Suppressor macrophage treated with lipopolysaccharide for 1 hour (primary cell): ENCODE measurements around the gene TPTE.
"Not testable (repeated sequence)": the region's sequence is repeated elsewhere in the genome, so short reads cannot be mapped to it uniquely, and the experiment has no call there.

ENCODE experiments used
- DNase-seq, 3 donors: peaks; one replicate each; pipeline ENCODE4 v3.0.0-alpha.2; 2020 to 2022

TPTE gene

DNA sequence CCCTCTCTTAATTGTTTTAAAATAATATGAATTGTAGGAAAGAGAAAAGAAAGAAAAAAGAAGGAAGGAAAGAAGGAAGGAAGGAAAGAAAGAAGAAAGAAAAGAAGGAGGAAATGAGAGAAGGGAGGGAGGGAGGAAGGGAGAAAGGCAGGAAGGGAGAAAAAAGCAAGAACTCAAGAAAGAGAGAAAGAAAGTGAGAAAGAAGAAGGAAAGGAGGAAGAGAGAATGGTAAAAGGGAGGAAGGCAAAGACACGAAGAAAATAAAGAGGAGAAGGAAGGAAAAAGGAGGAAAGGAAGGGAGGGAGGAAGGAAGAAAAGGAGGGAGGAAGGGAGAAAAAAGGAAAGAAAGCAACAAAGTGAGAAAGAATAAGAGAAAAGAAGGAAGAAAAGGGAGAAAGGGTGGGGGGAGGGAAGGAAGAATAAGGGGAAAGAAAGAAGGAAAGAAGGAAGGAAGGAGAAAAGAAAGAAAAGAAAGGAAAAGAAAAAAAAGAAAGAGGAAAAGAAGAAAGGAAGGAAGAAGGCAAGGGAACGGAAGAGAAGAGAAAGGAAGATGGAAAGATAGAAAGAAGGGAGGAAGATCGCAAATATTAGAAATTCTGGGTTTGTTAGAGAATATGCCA is 95.9 kb downstream of the TPTE start:
- peak in 1 of 3 donors; percentile 9 for DNase-seq

GRCh38 chr21:10627316-10627863 is 106.0 kb downstream of the TPTE start:
- peak in 1 of 3 donors; percentile 13 for DNase-seq

- peak in 1 of 3 donors; percentile 17 for DNase-seq
These were observed 107.9 kb downstream of the TPTE start for GRCh38 chr21:10629239-10629638.

DNA sequence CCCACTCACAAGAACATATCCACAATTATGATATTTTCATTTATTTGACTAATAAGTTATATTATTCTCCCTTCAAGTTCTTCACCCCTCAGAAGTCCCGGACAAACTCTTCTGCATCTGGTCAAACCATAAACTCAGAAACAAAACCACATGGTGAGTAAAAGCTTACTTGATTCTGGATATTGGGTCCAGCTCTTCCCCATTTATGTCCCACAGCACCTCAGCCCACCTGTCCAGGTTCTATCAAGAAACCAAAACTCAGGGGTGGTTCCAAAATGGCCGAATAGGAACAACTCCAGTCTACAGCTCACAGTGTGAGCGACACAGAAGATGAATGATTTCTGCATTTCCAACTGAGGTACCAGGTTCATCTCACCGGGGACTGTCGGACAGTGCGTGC is 109.4 kb downstream of the TPTE start:
- not testable (repeated sequence) for DNase-seq

DNA sequence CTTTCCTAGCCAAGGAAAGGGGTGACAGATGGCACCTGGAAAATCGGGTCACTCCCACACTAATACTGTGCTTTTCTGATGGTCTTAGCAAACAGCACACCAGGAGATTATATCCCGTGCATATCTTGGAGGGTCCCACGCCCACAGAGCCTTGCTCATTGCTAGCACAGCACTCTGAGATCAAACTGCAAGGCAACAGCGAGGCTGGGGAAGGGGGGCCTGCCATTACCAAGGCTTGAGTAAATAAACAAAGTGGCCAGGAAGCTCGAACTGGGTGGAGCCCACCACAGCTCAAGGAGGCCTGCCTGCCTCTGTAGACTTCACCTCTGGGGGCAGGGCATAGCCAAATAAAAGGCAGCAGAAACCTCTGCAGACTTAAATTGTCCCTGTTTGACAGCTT is 109.9 kb downstream of the TPTE start:
- DNase-seq: peak in 1 of 3 donors; percentile 12

- peak in 1 of 3 donors; percentile 10 for DNase-seq
These were observed 116.8 kb downstream of the TPTE start for GRCh38 chr21:10638144-10638543.

- DNase-seq: peak in 1 of 3 donors; percentile 10
These were observed 117.7 kb downstream of the TPTE start for GRCh38 chr21:10639123-10639522.

DNA sequence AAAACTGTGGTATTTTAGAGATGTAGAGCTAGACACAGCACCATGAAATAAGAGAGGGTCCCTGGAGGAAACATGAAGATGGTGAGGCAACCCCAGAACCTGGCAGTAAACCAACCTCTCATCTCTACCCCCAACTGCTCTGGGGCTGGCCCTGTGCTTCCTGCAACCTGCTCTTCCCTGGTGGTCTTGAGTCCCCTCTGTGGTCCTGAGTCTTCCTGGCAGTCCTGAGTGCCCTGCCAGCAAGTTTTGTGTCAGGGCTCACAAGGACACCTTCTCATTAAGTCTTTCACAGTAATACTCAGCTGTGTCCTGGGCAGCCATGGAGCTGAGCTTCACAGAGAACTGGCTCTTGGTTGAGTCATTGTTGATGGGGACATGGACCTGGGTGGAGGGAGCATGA is 118.4 kb downstream of the TPTE start:
- DNase-seq: peak in 1 of 3 donors; percentile 17

DNA sequence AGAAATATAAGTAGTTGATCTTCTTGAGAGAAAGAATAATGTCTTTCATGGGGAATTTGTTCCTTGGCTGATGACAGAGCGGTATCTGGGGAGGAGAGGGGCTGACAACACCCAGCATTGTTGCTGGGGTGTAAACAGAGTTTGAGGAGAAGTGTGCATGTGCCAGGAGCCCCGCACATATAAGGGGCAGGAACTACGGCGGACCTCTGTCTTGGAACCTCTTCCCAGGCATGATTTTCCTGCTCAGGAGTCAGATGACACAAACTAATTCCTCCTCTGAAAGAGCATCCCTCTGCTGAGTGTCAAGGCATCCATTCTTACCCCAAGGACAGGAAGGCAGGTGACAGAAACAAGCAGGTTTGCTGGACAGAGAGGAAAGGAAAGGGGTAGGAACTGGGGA is 119.1 kb downstream of the TPTE start:
- DNase-seq: peak in 1 of 3 donors; percentile 11

GRCh38 chr21:10641107-10641506 is 119.7 kb downstream of the TPTE start:
- no peak for DNase-seq

DNA sequence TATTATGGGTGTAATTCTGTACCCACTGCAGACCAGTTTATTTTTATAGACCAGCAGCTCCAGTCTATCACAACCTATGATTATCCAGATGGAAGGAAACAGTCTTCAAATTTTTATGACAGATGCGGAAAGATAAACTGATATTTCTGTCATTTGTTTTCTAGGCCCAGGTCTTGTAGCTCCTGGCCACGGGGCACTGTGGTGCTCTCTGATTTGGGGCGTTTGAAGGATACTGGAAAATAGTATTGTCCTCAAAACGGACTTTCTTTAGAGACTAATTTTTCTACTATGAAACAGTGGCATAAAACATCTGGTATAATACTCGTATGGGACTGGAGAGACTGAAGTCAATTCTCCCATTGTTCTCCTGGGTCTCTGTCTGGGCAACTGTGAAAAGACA is 124.3 kb downstream of the TPTE start:
- peak in 1 of 3 donors; percentile 4 for DNase-seq

DNA sequence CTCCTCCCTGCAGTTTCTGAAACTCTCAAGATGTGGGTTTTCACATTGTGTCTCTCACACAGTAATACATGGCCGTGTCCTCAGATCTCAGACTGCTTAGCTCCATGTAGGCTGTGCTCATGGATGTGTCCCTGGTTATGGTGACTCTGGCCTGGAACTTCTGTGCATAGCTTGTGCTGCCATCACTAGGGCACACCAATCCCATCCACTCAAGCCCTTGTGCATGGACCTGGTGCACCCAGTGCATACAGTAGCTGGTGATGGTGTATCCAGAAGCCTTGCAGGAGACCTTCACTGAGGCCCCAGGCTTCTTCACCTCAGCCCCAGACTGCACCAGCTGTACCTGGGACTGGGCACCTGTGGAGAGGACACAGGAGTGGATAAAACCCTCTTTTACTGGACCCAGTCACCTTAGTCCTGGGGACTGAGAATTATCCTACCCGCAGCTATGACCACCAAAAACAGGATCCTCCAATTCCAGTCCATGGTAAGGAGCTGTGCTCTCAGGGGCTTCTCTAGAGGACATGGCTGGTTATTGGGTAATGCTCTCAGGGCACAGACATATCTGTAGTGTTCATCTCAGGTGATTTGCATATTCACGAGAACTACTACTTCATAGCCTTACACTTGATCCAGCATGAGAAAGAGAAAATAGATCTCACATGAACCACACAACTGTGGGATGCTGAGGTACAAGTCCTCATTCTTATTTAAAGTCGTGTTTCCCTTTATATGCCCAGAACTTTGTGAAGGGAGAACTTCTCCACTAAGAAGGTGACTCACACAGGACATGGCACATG is 128.2 kb downstream of the TPTE start:
- peak in 1 of 3 donors; percentile 9 for DNase-seq

- DNase-seq: peak in 1 of 3 donors; percentile 10
These were observed 128.9 kb downstream of the TPTE start for GRCh38 chr21:10650297-10650696.
